OCI-LY1 (cell line): Measurements from ENCODE around the gene RCAN2.

Source experiments
- CTCF ChIP-seq: fragments of 200-600 bp; sonication (generic), shearing (Covaris generic); IDR thresholded peaks from 2 replicates; pipeline ENCODE4 v1.5.1; 2017; ENCODE audit warnings: mild to moderate bottlenecking, antibody characterized with exemption, low read length, moderate library complexity, mixed read lengths
- EZH2 ChIP-seq: fragments of 200-600 bp; sonication (generic), shearing (Covaris generic); IDR thresholded peaks from 2 replicates; pipeline ENCODE4 v1.8.0; 2017; ENCODE audit warnings: borderline replicate concordance, mixed run types, mild to moderate bottlenecking, antibody characterized with exemption, low read length, moderate library complexity, mixed read lengths

- no peak for TF ChIP-seq EZH2
- TF ChIP-seq CTCF = no peak
Observed at GRCh38 chr6:46175976-46176375, 315.3 kb downstream of the RCAN2 start.
